ENCODE data around the gene DKKL1. TPM values are rescaled to one million over a fixed set of nuclear protein-coding genes. Genes with fewer than 3 reads are reported as not detected.

DKKL1 gene
- total RNA-seq, 1 donor from 2014 or later = 0.58 TPM

- Histone ChIP-seq H3K36me3 (ENCODE audit: control insufficient read depth, insufficient read depth, low read length) (peaks cover 13% of the 10 kb centered on the region), H3K4me3 (ENCODE audit: low read depth, low read length) (no peak overlapping the region), H3K27me3 (ENCODE audit: control insufficient read depth, insufficient read depth, low read length) (no peaks in the 10 kb centered on the region)
- no peak for TF ChIP-seq CTCF (IDR thresholded peaks at IDR 0.05; ENCODE audit: insufficient read depth, low read length, poor library complexity, severe bottlenecking)
- DNase-seq (ENCODE audit: low read depth) = no peak
These were observed 15.8 kb upstream of the DKKL1 start for GRCh38 chr19:49347835-49348234.

GRCh38 chr19:49348305-49349189, 15.1 kb upstream of the DKKL1 start:
- TF ChIP-seq CTCF (IDR thresholded peaks at IDR 0.05; ENCODE audit: insufficient read depth, low read length, poor library complexity, severe bottlenecking) = no peak
- Histone ChIP-seq H3K36me3 (ENCODE audit: control insufficient read depth, insufficient read depth, low read length) (peaks cover 13% of the 10 kb centered on the region), H3K27me3 (ENCODE audit: control insufficient read depth, insufficient read depth, low read length) (no peaks in the 10 kb centered on the region)

GRCh38 chr19:49349567-49349966, 14.1 kb upstream of the DKKL1 start:
- no peak for TF ChIP-seq CTCF (IDR thresholded peaks at IDR 0.05; ENCODE audit: insufficient read depth, low read length, poor library complexity, severe bottlenecking)
- Histone ChIP-seq H3K27me3 (ENCODE audit: control insufficient read depth, insufficient read depth, low read length) (no peaks in the 10 kb centered on the region), H3K36me3 (ENCODE audit: control insufficient read depth, insufficient read depth, low read length) (peaks cover 12% of the 10 kb centered on the region), H3K4me3 (ENCODE audit: low read depth, low read length) (no peak overlapping the region)
- DNase-seq (ENCODE audit: low read depth) = no peak

More at GRCh38 chr19:49348305-49349189, 15.1 kb upstream of the DKKL1 start:
- H3K4me3 ChIP-seq (ENCODE audit: low read depth, low read length) = no peak overlapping the region
- no peak for DNase-seq (ENCODE audit: low read depth)

- DNase-seq (ENCODE audit: low read depth) = no peak
- TF ChIP-seq CTCF (IDR thresholded peaks at IDR 0.05; ENCODE audit: insufficient read depth, low read length, poor library complexity, severe bottlenecking) = no peak
- H3K36me3 ChIP-seq (ENCODE audit: control insufficient read depth, insufficient read depth, low read length) = peaks cover 5% of the 10 kb centered on the region
These were observed 7.7 kb upstream of the DKKL1 start for GRCh38 chr19:49355909-49356353.

DNA sequence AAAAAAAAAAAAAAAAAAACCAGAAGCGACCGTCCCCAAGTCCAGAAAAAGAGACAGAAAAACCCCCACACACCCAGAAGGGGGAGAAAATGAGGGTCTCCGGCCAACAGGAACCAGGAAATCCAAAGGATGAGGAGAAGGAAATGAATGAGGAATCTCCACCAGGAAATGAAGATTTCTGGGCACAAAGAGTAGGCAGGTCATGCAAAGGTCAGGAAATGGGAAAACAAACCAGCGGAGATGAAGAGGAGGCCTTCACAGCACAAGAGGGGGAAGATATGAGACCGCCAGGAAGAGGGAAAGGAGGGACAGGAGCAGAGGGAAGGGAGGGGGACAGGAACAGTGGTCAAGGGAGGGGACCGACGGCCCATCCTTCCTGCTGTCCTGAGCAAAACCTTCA, 7.3 kb upstream of the DKKL1 start:
- Histone ChIP-seq H3K27me3 (ENCODE audit: control insufficient read depth, insufficient read depth, low read length) (no peaks in the 10 kb centered on the region), H3K4me3 (ENCODE audit: low read depth, low read length) (no peak overlapping the region), H3K36me3 (ENCODE audit: control insufficient read depth, insufficient read depth, low read length) (peaks cover 3% of the 10 kb centered on the region)
- no peak for TF ChIP-seq CTCF (IDR thresholded peaks at IDR 0.05; ENCODE audit: insufficient read depth, low read length, poor library complexity, severe bottlenecking)
- DNase-seq (ENCODE audit: low read depth) = no peak

More at GRCh38 chr19:49355909-49356353, 7.7 kb upstream of the DKKL1 start:
- no peaks in the 10 kb centered on the region for H3K27me3 ChIP-seq (ENCODE audit: control insufficient read depth, insufficient read depth, low read length)
- no peak overlapping the region for H3K4me3 ChIP-seq (ENCODE audit: low read depth, low read length)

All from kidney epithelial cell (primary cell).